NB4 (cell line): ENCODE results near the gene SLCO4A1.

Experiments used
- DNase-seq: peaks from one replicate; pipeline ENCODE4 v3.0.0; 2010; ENCODE audit warnings: low read depth
- H3K4me3 ChIP-seq: one replicate; pipeline ENCODE4 v1.5.1; 2011; ENCODE audit warnings: mild to moderate bottlenecking, low read depth, low read length, moderate library complexity
- CTCF ChIP-seq: IDR thresholded peaks from one replicate; pipeline ENCODE4 v1.5.1; 2012; ENCODE audit warnings: low read depth, low read length
- MAX ChIP-seq: IDR thresholded peaks from 2 replicates; pipeline ENCODE4 v1.6.1; 2011; ENCODE audit warnings: low read depth, low read length
- MYC ChIP-seq: IDR thresholded peaks from 2 replicates; pipeline ENCODE4 v1.6.1; 2011; ENCODE audit warnings: low read depth, low read length
- POLR2A ChIP-seq: IDR thresholded peaks from 2 replicates; pipeline ENCODE4 v1.6.1; 2011; ENCODE audit warnings: mild to moderate bottlenecking; ENCODE audit not compliant: insufficient read length; ENCODE audit errors: extremely low read depth

SLCO4A1 gene

GRCh38 chr20:62596486-62596885 lies 45.8 kb upstream of the SLCO4A1 start:
- no peak overlapping the region for H3K4me3 ChIP-seq
- no peak for DNase-seq
- TF ChIP-seq POLR2A, result no peak
- TF ChIP-seq MAX, result no peak
- no peak for TF ChIP-seq CTCF
- no peak for TF ChIP-seq MYC

GRCh38 chr20:62596921-62597320 lies 45.4 kb upstream of the SLCO4A1 start:
- DNase-seq, result no peak
- no peak overlapping the region for H3K4me3 ChIP-seq
- TF ChIP-seq POLR2A, result no peak
- TF ChIP-seq CTCF, result no peak
- TF ChIP-seq MAX, result no peak
- TF ChIP-seq MYC, result no peak

GRCh38 chr20:62597416-62598115 lies 44.7 kb upstream of the SLCO4A1 start:
- TF ChIP-seq MYC (no peak), CTCF (no peak), MAX (no peak), POLR2A (no peak)
- no peak for DNase-seq
- H3K4me3 ChIP-seq, result no peak overlapping the region

GRCh38 chr20:62598761-62599194 lies 43.5 kb upstream of the SLCO4A1 start:
- no peak overlapping the region for H3K4me3 ChIP-seq
- TF ChIP-seq POLR2A, result no peak
- DNase-seq, result peak; percentile 59

GRCh38 chr20:62599216-62600110 lies 42.8 kb upstream of the SLCO4A1 start:
- DNase-seq, result no peak
- H3K4me3 ChIP-seq, result no peak overlapping the region
- TF ChIP-seq POLR2A (no peak), CTCF (no peak), MAX (no peak), MYC (no peak)

- DNase-seq, result peak; percentile 45
- TF ChIP-seq MYC (no peak; the same call in 1 of the 2 replicates), MAX (peak; percentile 81), POLR2A (no peak)
- peak overlapping the region; percentile 71 for H3K4me3 ChIP-seq
Observed at GRCh38 chr20:62601172-62601571, 41.1 kb upstream of the SLCO4A1 start.
